Hepatocyte (in vitro differentiated cells): ENCODE results near the gene PCNP.
"Not testable (repeated sequence)": the region's sequence is repeated elsewhere in the genome, so short reads cannot be mapped to it uniquely, and the experiment has no call there.

Experiments used
- CTCF ChIP-seq: fragments of 200-600 bp; sonication (generic); IDR thresholded peaks from 2 replicates; pipeline ENCODE4 v1.5.1; 2016; ENCODE audit warnings: antibody characterized with exemption, mild to moderate bottlenecking; ENCODE audit not compliant: poor library complexity
- EZH2 ChIP-seq: fragments of 200-600 bp; sonication (generic); IDR thresholded peaks from 2 replicates; pipeline ENCODE4 v1.6.1; 2016; ENCODE audit warnings: antibody characterized with exemption, mild to moderate bottlenecking, borderline replicate concordance
- EZH2phosphoT487 ChIP-seq: fragments of 200-600 bp; sonication (generic); IDR thresholded peaks from one replicate; pipeline ENCODE4 v1.6.1; 2018; ENCODE audit warnings: antibody characterized with exemption, mild to moderate bottlenecking, low read depth, moderate library complexity; ENCODE audit not compliant: unreplicated experiment, severe bottlenecking

DNA sequence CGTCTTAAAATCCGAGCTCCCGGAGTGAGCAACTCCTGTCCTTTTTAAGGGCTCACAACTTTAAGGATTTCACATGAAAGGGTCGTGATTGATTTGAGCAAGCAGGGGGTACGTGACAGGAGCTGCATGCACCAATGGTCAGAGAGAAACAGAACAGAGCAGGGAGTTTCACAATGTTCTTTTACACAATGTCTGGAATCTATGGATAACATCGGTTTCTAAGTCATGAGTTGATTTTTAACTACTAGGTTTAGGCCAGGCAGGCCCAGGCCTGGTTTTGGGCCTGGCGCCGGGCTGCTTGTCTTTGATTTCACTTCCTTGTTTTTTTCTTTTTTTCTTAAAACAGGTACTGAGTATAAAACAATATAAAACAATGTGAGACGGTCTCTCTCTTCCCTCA is 39.0 kb downstream of the PCNP start:
- TF ChIP-seq CTCF, EZH2phosphoT487, EZH2: not testable (repeated sequence)
